Panc1 (cell line): ENCODE results near the gene RNF213. TPM values are rescaled to one million over a fixed set of nuclear protein-coding genes. Genes with fewer than 3 reads are reported as not detected.

Experiments used
- ATAC-seq: fragments of 200-7000 bp; cut with Tn5 transposase; 2 replicates; pipeline ENCODE4 v1.9.1; 2020; ENCODE audit warnings: mild to moderate bottlenecking, moderate library complexity
- BruUV-seq: library from RNA; stranded (reverse); fragments of 400-500 nt; replicated peaks from 2 replicates; lab custom pipeline; 2021; lab: Mats Ljungman, UMichigan
- CTCF ChIA-PET: fragments of 300-600 bp; sonication (Branson Sonifier 250); formaldehyde crosslinking; loops from one replicate; lab custom pipeline; 2022; ENCODE audit warnings: antibody characterized with exemption; lab: Charles Lee
- POLR2A ChIA-PET: fragments of 300-600 bp; sonication (Branson Sonifier 250); formaldehyde crosslinking; loops from one replicate; lab custom pipeline; 2022; ENCODE audit warnings: antibody characterized with exemption; lab: Charles Lee
- DNase-seq: peaks from one replicate; pipeline ENCODE4 v3.0.0-alpha.2; 2010; ENCODE audit warnings: low read depth, low spot score
- H3K27ac ChIP-seq: 2 replicates; pipeline ENCODE4 v1.5.1; 2011; ENCODE audit warnings: mild to moderate bottlenecking, low read length, inconsistent platforms
- H3K27me3 ChIP-seq: fragments of 200-500 bp; sonication (Bioruptor generic); 2 replicates; pipeline ENCODE4 v1.6.0; 2014; ENCODE audit warnings: low read length, inconsistent platforms; ENCODE audit not compliant: control insufficient read depth, insufficient read depth
- H3K36me3 ChIP-seq: fragments of 200-500 bp; sonication (Bioruptor generic); 2 replicates; pipeline ENCODE4 v1.5.1; 2014; ENCODE audit warnings: inconsistent platforms, mild to moderate bottlenecking, low read length, moderate library complexity; ENCODE audit not compliant: control insufficient read depth, insufficient read depth
- H3K4me1 ChIP-seq: 2 replicates; pipeline ENCODE4 v1.5.1; 2011; ENCODE audit warnings: inconsistent platforms, mild to moderate bottlenecking, low read length, moderate library complexity; ENCODE audit not compliant: control insufficient read depth, insufficient read depth
- H3K4me3 ChIP-seq, 2 experiments: 2 replicates each; pipeline ENCODE4 v1.5.1; 2011 to 2012; ENCODE audit warnings: low read depth in 2 of 2, low read length in 2 of 2, mild to moderate bottlenecking in 2 of 2, inconsistent platforms in 1 of 2, moderate library complexity in 1 of 2
- H3K9me3 ChIP-seq: fragments of 200-500 bp; sonication (Bioruptor generic); 2 replicates; pipeline ENCODE4 v1.5.1; 2014; ENCODE audit warnings: low read depth, mild to moderate bottlenecking, inconsistent platforms, low read length, moderate library complexity; ENCODE audit not compliant: control insufficient read depth, insufficient read depth
- POLR2AphosphoS5 ChIP-seq: IDR thresholded peaks from 2 replicates; pipeline ENCODE4 v1.6.1; 2012; ENCODE audit warnings: mild to moderate bottlenecking, low read depth, low read length, moderate library complexity
- SIN3A ChIP-seq: IDR thresholded peaks from 2 replicates; pipeline ENCODE4 v1.6.1; 2012; ENCODE audit warnings: low read depth, mild to moderate bottlenecking, low read length, moderate library complexity, borderline replicate concordance; ENCODE audit not compliant: insufficient read depth
- TCF7L2 ChIP-seq: IDR thresholded peaks from 2 replicates; pipeline ENCODE4 v1.6.1; 2011; ENCODE audit warnings: mild to moderate bottlenecking, low read depth, low read length, inconsistent platforms
- in situ Hi-C: cut with HindIII; loops from 2 replicates; pipeline ENCODE4 v1.10.0; 2016; ENCODE audit warnings: low sequenced_read_pairs, low pct_unique_long_range_greater_than_20kb
- intact Hi-C: fragments of 100-400 bp; cut with micrococcal nuclease; formaldehyde crosslinking; loops from one replicate; pipeline ENCODE4 v1.10.0; 2022; ENCODE audit not compliant: unreplicated experiment
- total RNA-seq: library from RNA; stranded (reverse); gene quantifications from one replicate; pipeline ENCODE4 v1.2.1, GENCODE V29; 2021; ENCODE audit not compliant: unreplicated experiment
- TF ChIP-seq, protein P1 (sequence below), 2 experiments: IDR thresholded peaks; 2 replicates each; pipeline ENCODE4 v1.6.1; 2011 to 2012; ENCODE audit warnings: low read depth in 2 of 2, control low read depth in 1 of 2, low read length in 1 of 2, mild to moderate bottlenecking in 1 of 2, moderate library complexity in 1 of 2; ENCODE audit not compliant: insufficient read depth in 1 of 2
- TF ChIP-seq, protein P2 (sequence below): fragments of 450-650 bp; IDR thresholded peaks from 2 replicates; pipeline ENCODE4 v1.5.1; 2017; ENCODE audit warnings: mild to moderate bottlenecking

Gene RNF213
- total RNA-seq, 1 experiment from 2014 or later, result 230 TPM

DNA sequence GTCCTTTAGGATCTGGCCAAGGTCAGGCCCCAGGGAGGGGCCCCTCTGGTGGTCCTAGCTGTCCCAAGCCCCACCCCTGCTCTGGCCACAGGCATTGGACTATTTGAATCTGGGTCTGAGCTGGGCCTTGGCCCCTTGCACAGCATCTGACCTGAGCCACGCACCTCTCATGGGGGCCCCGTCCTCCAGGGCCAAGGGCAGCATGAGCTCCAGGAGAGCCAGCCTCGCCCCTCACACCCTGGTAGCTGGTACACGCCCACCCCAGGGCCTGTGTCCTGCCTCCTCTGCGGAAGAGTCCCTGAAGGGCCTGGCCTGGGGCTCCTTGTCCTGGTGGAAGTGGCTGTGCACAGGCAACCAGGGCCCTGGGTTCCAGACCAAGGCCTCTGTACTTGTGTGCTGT, 178.2 kb downstream of the RNF213 start:
- no peak overlapping the region for H3K27ac ChIP-seq
- no peaks in the 10 kb centered on the region for H3K4me1 ChIP-seq
- intact Hi-C loops (no loop called here), in situ Hi-C loops (no loop called here)
- no peak overlapping the region for H3K4me3 ChIP-seq
- TF ChIP-seq POLR2AphosphoS5 (no peak), TCF7L2 (no peak), SIN3A (no peak)
- TF ChIP-seq, protein P1, sequence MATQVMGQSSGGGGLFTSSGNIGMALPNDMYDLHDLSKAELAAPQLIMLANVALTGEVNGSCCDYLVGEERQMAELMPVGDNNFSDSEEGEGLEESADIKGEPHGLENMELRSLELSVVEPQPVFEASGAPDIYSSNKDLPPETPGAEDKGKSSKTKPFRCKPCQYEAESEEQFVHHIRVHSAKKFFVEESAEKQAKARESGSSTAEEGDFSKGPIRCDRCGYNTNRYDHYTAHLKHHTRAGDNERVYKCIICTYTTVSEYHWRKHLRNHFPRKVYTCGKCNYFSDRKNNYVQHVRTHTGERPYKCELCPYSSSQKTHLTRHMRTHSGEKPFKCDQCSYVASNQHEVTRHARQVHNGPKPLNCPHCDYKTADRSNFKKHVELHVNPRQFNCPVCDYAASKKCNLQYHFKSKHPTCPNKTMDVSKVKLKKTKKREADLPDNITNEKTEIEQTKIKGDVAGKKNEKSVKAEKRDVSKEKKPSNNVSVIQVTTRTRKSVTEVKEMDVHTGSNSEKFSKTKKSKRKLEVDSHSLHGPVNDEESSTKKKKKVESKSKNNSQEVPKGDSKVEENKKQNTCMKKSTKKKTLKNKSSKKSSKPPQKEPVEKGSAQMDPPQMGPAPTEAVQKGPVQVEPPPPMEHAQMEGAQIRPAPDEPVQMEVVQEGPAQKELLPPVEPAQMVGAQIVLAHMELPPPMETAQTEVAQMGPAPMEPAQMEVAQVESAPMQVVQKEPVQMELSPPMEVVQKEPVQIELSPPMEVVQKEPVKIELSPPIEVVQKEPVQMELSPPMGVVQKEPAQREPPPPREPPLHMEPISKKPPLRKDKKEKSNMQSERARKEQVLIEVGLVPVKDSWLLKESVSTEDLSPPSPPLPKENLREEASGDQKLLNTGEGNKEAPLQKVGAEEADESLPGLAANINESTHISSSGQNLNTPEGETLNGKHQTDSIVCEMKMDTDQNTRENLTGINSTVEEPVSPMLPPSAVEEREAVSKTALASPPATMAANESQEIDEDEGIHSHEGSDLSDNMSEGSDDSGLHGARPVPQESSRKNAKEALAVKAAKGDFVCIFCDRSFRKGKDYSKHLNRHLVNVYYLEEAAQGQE (IDR thresholded peaks at IDR 0.05; ENCODE audit: insufficient read depth in 1 of 2, low read depth in 2 of 2, low read length in 1 of 2), result no peak
- TF ChIP-seq, protein P2, sequence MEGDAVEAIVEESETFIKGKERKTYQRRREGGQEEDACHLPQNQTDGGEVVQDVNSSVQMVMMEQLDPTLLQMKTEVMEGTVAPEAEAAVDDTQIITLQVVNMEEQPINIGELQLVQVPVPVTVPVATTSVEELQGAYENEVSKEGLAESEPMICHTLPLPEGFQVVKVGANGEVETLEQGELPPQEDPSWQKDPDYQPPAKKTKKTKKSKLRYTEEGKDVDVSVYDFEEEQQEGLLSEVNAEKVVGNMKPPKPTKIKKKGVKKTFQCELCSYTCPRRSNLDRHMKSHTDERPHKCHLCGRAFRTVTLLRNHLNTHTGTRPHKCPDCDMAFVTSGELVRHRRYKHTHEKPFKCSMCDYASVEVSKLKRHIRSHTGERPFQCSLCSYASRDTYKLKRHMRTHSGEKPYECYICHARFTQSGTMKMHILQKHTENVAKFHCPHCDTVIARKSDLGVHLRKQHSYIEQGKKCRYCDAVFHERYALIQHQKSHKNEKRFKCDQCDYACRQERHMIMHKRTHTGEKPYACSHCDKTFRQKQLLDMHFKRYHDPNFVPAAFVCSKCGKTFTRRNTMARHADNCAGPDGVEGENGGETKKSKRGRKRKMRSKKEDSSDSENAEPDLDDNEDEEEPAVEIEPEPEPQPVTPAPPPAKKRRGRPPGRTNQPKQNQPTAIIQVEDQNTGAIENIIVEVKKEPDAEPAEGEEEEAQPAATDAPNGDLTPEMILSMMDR, result no peak
- no TSS peak for BruUV-seq
- ATAC-seq, result no peak
- no peak for DNase-seq
- no peaks in the 10 kb centered on the region for H3K27me3 ChIP-seq
- H3K9me3 ChIP-seq, result no peaks in the 10 kb centered on the region
- CTCF ChIA-PET, result interaction anchor here (0.6 kb wide), 1 partner anchor 17 kb away, joined by 14 read pairs; no protein-coding TSS in a partner anchor
- no peaks in the 10 kb centered on the region for H3K36me3 ChIP-seq
- POLR2A ChIA-PET, result no interaction called here

DNA sequence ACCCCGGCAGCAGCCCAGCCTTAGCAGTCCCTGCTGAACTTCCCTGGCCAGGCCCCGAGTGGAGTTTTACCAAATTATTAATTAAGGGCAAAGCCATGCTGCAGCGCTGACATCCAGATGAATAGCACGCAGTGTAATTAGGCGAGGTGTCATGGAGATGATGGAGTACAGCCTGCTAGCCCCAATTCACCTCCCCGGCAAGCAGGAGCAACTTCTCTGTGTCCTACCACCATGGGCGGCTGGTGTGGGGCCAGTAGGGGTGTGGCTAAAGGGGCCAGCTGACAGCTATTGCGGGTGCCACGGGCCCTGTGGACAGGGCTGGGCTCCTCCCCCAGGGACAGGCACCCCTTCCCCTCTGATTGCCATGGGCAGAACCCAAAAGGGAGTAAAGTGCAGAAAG, 178.8 kb downstream of the RNF213 start:
- ChIA-PET CTCF (no interaction called here), POLR2A (no interaction called here)
- intact Hi-C loops, result no loop called here
- Histone ChIP-seq H3K4me1 (no peaks in the 10 kb centered on the region), H3K36me3 (no peaks in the 10 kb centered on the region), H3K27ac (no peak overlapping the region), H3K9me3 (no peaks in the 10 kb centered on the region), H3K4me3 (no peak overlapping the region), H3K27me3 (no peaks in the 10 kb centered on the region)
- in situ Hi-C loops, result no loop called here
- no peak for ATAC-seq
- no TSS peak for BruUV-seq
- TF ChIP-seq, protein P2, result no peak
- TF ChIP-seq SIN3A (no peak), POLR2AphosphoS5 (no peak), TCF7L2 (no peak)
- TF ChIP-seq, protein P1 (IDR thresholded peaks at IDR 0.05; ENCODE audit: insufficient read depth in 1 of 2, low read depth in 2 of 2, low read length in 1 of 2), result no peak
- no peak for DNase-seq
